GF-D8 (cell line): Measurements from ENCODE around the gene WIPF3.

Experiments
- DNase-seq: peaks from one replicate; lab custom pipeline; 2025; lab: John Stamatoyannopoulos, UW

Gene WIPF3

GRCh38 chr7:29806208-29806994 lies at the start of gene WIPF3:
TSS of gene WIPF3 (plus strand) at chr7:29806508. CDS start at chr7:29834725, 28,217 bp downstream.
- no peak for DNase-seq

GRCh38 chr7:29763266-29763665 lies 43.0 kb upstream of the WIPF3 start:
- no peak for DNase-seq

- no peak for DNase-seq
Measured at GRCh38 chr7:29764227-29764626, 42.1 kb upstream of the WIPF3 start.

GRCh38 chr7:29765490-29765889 lies 40.8 kb upstream of the WIPF3 start:
- no peak for DNase-seq

GRCh38 chr7:29770371-29770770 lies 35.9 kb upstream of the WIPF3 start:
- no peak for DNase-seq

GRCh38 chr7:29771081-29771816 lies 35.1 kb upstream of the WIPF3 start:
- DNase-seq, result no peak

- DNase-seq, result no peak
Measured at GRCh38 chr7:29779017-29779416, 27.3 kb upstream of the WIPF3 start.

GRCh38 chr7:29780346-29780745 lies 26.0 kb upstream of the WIPF3 start:
- DNase-seq, result no peak

- DNase-seq, result no peak
Measured at GRCh38 chr7:29783671-29784070, 22.6 kb upstream of the WIPF3 start.

- no peak for DNase-seq
Measured at GRCh38 chr7:29793507-29793906, 12.8 kb upstream of the WIPF3 start.

GRCh38 chr7:29794959-29795629 lies 11.2 kb upstream of the WIPF3 start:
- DNase-seq, result no peak

GRCh38 chr7:29795696-29796580 lies 10.4 kb upstream of the WIPF3 start:
- no peak for DNase-seq

- no peak for DNase-seq
Measured at GRCh38 chr7:29797112-29797944, 9.0 kb upstream of the WIPF3 start.

- DNase-seq, result no peak
Measured at GRCh38 chr7:29798422-29798821, 7.9 kb upstream of the WIPF3 start.

- no peak for DNase-seq
Measured at GRCh38 chr7:29801929-29802328, 4.4 kb upstream of the WIPF3 start.

GRCh38 chr7:29805031-29805430 lies 1.3 kb upstream of the WIPF3 start:
- no peak for DNase-seq

- DNase-seq, result no peak
Measured at GRCh38 chr7:29805886-29806207, 461 bp upstream of the WIPF3 start.

GRCh38 chr7:29806995-29807841 lies 910 bp downstream of the WIPF3 start:
- no peak for DNase-seq

GRCh38 chr7:29808075-29808801 lies 1.9 kb downstream of the WIPF3 start:
- no peak for DNase-seq
